HCT116 (cell line): ENCODE results near the gene DGCR8. TPM values are rescaled to one million over a fixed set of nuclear protein-coding genes. Genes with fewer than 3 reads are reported as not detected.

Experiments used
- ATAC-seq: fragments of 200-7000 bp; cut with Tn5 transposase; 2 replicates; pipeline ENCODE4 v1.9.1; 2020; ENCODE audit warnings: mild to moderate bottlenecking, moderate library complexity
- BruUV-seq: library from RNA; stranded (reverse); fragments of 400-500 nt; replicated peaks from 2 replicates; lab custom pipeline; 2021; lab: Mats Ljungman, UMichigan
- CTCF ChIA-PET: fragments of 300-600 bp; sonication (Branson Sonifier 250); formaldehyde crosslinking; loops from one replicate; lab custom pipeline; 2021; ENCODE audit warnings: antibody characterized with exemption; lab: Charles Lee
- POLR2A ChIA-PET: fragments of 300-600, 350-600 bp; sonication (Branson Sonifier 250); formaldehyde crosslinking; loops from one replicate; lab custom pipeline; 2021; ENCODE audit warnings: antibody characterized with exemption; lab: Charles Lee
- RAD21 ChIA-PET, 2 experiments: fragments of 300-600 bp; sonication (Branson Sonifier 250); formaldehyde crosslinking; loops; one replicate each; lab custom pipeline; 2023; ENCODE audit warnings: low total read pairs in 2 of 2; ENCODE audit not compliant: uncharacterized antibody in 2 of 2, unreplicated experiment in 2 of 2, low non-redundant PET in 1 of 2; lab: Charles Lee
- DNase-seq: peaks from one replicate; pipeline ENCODE4 v3.0.0-alpha.2; 2010; ENCODE audit warnings: low read depth, low spot score
- H2AFZ ChIP-seq: fragments of 200-600 bp; shearing (Covaris generic), sonication (generic); 2 replicates; pipeline ENCODE4 v1.6.1; 2017; ENCODE audit warnings: low read depth, mixed run types, mixed read lengths, antibody characterized with exemption, low read length; ENCODE audit not compliant: poor library complexity, severe bottlenecking
- H3K27ac ChIP-seq: 2 replicates; pipeline ENCODE4 v1.5.1; 2012; ENCODE audit warnings: low read depth, low read length
- H3K27me3 ChIP-seq: fragments of 200-600 bp; sonication (generic); 2 replicates; pipeline ENCODE4 v1.6.1; 2016; ENCODE audit warnings: mixed run types, low read length, mixed read lengths; ENCODE audit not compliant: insufficient read depth
- H3K36me3 ChIP-seq, 2 experiments: fragments of 200-500 bp in 1 of 2; fragments of 200-600 bp in 1 of 2; sonication (Bioruptor generic) in 1 of 2; sonication (generic) in 1 of 2; 2 replicates each; pipeline versions ENCODE4 v1.5.1 to v1.6.1; 2014 to 2016; ENCODE audit warnings: low read length in 2 of 2, inconsistent platforms in 1 of 2, mixed read lengths in 1 of 2, mixed run types in 1 of 2; ENCODE audit not compliant: insufficient read depth in 2 of 2, control insufficient read depth in 1 of 2
- H3K4me1 ChIP-seq, 2 experiments: fragments of 200-600 bp in 1 of 2; sonication (generic) in 1 of 2; 2 replicates each; pipeline versions ENCODE4 v1.5.1 to v1.6.1; 2012 to 2017; ENCODE audit warnings: low read length in 2 of 2, inconsistent platforms in 1 of 2, mild to moderate bottlenecking in 1 of 2, mixed read lengths in 1 of 2, mixed run types in 1 of 2, moderate library complexity in 1 of 2; ENCODE audit not compliant: insufficient read depth in 2 of 2, control insufficient read depth in 1 of 2
- H3K4me2 ChIP-seq: fragments of 200-600 bp; sonication (generic); 2 replicates; pipeline ENCODE4 v1.6.1; 2017; ENCODE audit warnings: mixed run types, low read length, mixed read lengths
- H3K4me3 ChIP-seq, 2 experiments: fragments of 200-600 bp in 1 of 2; sonication (generic) in 1 of 2; replicated peaks in 1 of 2; 2 replicates each; pipeline ENCODE4 v1.5.1; 2011 to 2016; ENCODE audit warnings: low read length in 2 of 2, control low read depth in 1 of 2, low read depth in 1 of 2, mild to moderate bottlenecking in 1 of 2, mixed read lengths in 1 of 2, mixed run types in 1 of 2
- H3K79me2 ChIP-seq: fragments of 200-600 bp; sonication (generic); 2 replicates; pipeline ENCODE4 v1.6.1; 2017; ENCODE audit warnings: mild to moderate bottlenecking, mixed run types, low read length, moderate library complexity, mixed read lengths; ENCODE audit not compliant: insufficient read depth
- H3K9ac ChIP-seq: fragments of 200-600 bp; sonication (generic); 2 replicates; pipeline ENCODE4 v1.6.1; 2016; ENCODE audit warnings: low read length, mixed read lengths
- H3K9me2 ChIP-seq: fragments of 200-600 bp; sonication (generic), shearing (Covaris generic); 2 replicates; pipeline ENCODE4 v1.6.1; 2017; ENCODE audit warnings: mixed run types, mild to moderate bottlenecking, moderate library complexity; ENCODE audit not compliant: insufficient read depth
- H3K9me3 ChIP-seq, 2 experiments: fragments of 200-500 bp in 1 of 2; fragments of 200-600 bp in 1 of 2; sonication (Bioruptor generic) in 1 of 2; sonication (generic) in 1 of 2; 2 replicates each; pipeline ENCODE4 v1.6.1; 2014 to 2017; ENCODE audit warnings: low read length in 2 of 2, mixed read lengths in 2 of 2, inconsistent platforms in 1 of 2, low read depth in 1 of 2, mild to moderate bottlenecking in 1 of 2, mixed run types in 1 of 2, moderate library complexity in 1 of 2; ENCODE audit not compliant: control insufficient read depth in 1 of 2, insufficient read depth in 1 of 2
- H4K20me1 ChIP-seq: fragments of 200-600 bp; sonication (generic), shearing (Covaris generic); 2 replicates; pipeline ENCODE4 v1.6.1; 2017; ENCODE audit warnings: mixed run types, mild to moderate bottlenecking, moderate library complexity; ENCODE audit not compliant: insufficient read depth
- EGR1 ChIP-seq: IDR thresholded peaks from 2 replicates; pipeline ENCODE4 v1.6.1; 2012; ENCODE audit warnings: low read depth
- JUND ChIP-seq: IDR thresholded peaks from 2 replicates; pipeline ENCODE4 v1.6.1; 2012
- ZFX ChIP-seq: fragments of 450-650 bp; IDR thresholded peaks from 2 replicates; pipeline ENCODE4 v1.6.1; 2017
- intact Hi-C: fragments of 100-400 bp; cut with micrococcal nuclease; formaldehyde crosslinking; loops from 2 replicates; pipeline ENCODE4 v1.10.0; 2022
- total RNA-seq: library from RNA; stranded (reverse); gene quantifications from one replicate; pipeline ENCODE4 v1.2.1, GENCODE V29; 2021; ENCODE audit not compliant: unreplicated experiment
- TF ChIP-seq, protein P1 (sequence below): IDR thresholded peaks from 2 replicates; pipeline ENCODE4 v1.6.1; 2012; ENCODE audit warnings: low read depth
- TF ChIP-seq, protein P2 (sequence below), 3 experiments: fragments of 200-600 bp in 1 of 3; sonication (generic) in 1 of 3; IDR thresholded peaks in 2 of 3; conservative IDR thresholded peaks in 1 of 3; 2 replicates each; pipeline ENCODE4 v1.5.1; 2012 to 2017; ENCODE audit warnings: low read depth in 2 of 3, low read length in 2 of 3, antibody characterized with exemption in 1 of 3, borderline replicate concordance in 1 of 3, control low read depth in 1 of 3, mild to moderate bottlenecking in 1 of 3, mixed read lengths in 1 of 3, mixed run types in 1 of 3, moderate library complexity in 1 of 3; ENCODE audit not compliant: insufficient read depth in 1 of 3

Gene DGCR8
- total RNA-seq, 1 experiment from 2014 or later: 43.8 TPM

DNA sequence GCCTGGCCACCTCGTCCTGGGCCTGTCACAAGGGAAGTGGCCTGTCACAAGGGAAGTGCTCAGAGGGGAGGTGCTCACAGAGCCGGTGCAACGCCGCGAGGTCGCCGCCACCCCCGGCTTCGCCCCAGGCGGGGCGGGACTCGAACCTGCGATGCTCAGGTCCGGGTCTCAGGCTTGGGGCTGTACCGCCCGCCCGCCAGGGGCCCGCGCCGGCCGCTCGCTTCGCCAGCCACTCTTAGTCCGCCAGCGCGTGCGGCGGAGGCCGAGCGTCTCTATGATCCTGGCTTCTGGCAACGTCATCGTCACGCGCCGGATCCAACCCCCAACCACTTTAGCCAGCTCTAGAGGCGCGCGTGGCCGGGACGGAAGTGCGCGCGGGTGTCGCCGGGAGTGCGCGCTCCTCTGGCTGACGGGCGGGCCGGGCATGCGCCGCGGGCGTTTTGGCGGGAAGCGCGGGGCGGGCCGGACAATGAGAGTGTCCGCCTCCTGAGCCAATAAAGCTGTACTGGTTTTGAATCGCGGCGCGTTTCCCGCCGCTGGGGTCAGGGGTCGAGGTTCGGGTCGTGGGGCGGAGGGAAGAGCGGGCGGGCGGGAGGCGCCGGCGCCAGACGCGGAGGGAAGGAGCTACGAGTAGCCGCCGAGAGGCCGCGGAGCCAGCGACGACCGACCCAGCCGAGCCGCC is 37.1 kb downstream of the DGCR8 start, which contains the start of gene TRMT2A (continued):
- TF ChIP-seq, protein P1, sequence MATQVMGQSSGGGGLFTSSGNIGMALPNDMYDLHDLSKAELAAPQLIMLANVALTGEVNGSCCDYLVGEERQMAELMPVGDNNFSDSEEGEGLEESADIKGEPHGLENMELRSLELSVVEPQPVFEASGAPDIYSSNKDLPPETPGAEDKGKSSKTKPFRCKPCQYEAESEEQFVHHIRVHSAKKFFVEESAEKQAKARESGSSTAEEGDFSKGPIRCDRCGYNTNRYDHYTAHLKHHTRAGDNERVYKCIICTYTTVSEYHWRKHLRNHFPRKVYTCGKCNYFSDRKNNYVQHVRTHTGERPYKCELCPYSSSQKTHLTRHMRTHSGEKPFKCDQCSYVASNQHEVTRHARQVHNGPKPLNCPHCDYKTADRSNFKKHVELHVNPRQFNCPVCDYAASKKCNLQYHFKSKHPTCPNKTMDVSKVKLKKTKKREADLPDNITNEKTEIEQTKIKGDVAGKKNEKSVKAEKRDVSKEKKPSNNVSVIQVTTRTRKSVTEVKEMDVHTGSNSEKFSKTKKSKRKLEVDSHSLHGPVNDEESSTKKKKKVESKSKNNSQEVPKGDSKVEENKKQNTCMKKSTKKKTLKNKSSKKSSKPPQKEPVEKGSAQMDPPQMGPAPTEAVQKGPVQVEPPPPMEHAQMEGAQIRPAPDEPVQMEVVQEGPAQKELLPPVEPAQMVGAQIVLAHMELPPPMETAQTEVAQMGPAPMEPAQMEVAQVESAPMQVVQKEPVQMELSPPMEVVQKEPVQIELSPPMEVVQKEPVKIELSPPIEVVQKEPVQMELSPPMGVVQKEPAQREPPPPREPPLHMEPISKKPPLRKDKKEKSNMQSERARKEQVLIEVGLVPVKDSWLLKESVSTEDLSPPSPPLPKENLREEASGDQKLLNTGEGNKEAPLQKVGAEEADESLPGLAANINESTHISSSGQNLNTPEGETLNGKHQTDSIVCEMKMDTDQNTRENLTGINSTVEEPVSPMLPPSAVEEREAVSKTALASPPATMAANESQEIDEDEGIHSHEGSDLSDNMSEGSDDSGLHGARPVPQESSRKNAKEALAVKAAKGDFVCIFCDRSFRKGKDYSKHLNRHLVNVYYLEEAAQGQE: no peak

DNA sequence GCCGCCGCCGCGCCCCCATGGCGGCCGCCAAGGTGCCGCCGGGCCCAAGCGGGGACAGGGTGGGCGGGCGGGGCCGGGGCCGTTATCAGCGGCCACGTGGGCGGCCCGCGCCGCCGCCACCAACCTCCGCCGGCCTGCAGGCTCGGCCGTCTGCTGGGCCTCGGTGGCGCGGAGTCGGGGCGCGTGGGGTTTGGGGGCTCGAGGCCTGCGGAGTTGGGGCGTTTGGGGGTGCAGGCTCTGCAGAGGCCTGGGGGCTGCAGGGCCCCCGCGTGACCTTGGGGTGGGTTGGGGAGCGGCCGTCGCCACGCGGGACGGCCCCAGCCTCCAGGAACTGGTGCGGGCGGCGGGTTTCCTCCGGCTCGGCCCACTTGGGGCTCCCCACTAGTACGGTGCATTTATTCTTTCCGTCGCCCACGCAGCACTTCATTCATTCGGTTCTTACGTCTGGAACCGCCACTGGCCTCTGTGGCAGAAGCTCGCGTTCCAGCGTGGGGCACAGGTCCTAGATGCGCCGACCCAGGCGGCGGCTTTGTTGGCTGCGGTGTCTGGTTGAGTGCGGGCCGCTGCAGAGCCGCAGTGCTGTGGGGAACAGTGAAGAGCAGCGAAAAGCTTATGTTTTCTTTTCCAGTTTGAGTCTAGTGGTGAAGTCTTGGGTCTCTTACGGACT is 37.7 kb downstream of the DGCR8 start:
- no TSS peak for BruUV-seq
- no peaks in the 10 kb centered on the region for H3K9me2 ChIP-seq
- TF ChIP-seq ZFX (peak; percentile 92; the same call in 1 of the 2 replicates), JUND (no peak), EGR1 (peak; percentile 64)
- TF ChIP-seq, protein P2, sequence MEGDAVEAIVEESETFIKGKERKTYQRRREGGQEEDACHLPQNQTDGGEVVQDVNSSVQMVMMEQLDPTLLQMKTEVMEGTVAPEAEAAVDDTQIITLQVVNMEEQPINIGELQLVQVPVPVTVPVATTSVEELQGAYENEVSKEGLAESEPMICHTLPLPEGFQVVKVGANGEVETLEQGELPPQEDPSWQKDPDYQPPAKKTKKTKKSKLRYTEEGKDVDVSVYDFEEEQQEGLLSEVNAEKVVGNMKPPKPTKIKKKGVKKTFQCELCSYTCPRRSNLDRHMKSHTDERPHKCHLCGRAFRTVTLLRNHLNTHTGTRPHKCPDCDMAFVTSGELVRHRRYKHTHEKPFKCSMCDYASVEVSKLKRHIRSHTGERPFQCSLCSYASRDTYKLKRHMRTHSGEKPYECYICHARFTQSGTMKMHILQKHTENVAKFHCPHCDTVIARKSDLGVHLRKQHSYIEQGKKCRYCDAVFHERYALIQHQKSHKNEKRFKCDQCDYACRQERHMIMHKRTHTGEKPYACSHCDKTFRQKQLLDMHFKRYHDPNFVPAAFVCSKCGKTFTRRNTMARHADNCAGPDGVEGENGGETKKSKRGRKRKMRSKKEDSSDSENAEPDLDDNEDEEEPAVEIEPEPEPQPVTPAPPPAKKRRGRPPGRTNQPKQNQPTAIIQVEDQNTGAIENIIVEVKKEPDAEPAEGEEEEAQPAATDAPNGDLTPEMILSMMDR (IDR thresholded peaks at IDR 0.05 in 2 of 3, conservative IDR thresholded peaks at IDR 0.05 in 1 of 3; ENCODE audit: borderline replicate concordance in 1 of 3, insufficient read depth in 1 of 3, low read depth in 2 of 3, low read length in 2 of 3): no peak
- TF ChIP-seq, protein P1: no peak
- CTCF ChIA-PET: interaction anchor here (1.7 kb wide), 1 partner anchor 12 kb away, joined by 3 read pairs; no protein-coding TSS in a partner anchor
- H3K27ac ChIP-seq: peak overlapping the region; percentile 79
- peaks cover 20 to 45% of the 10 kb centered on the region in 2 experiments for H3K36me3 ChIP-seq
- intact Hi-C loops: loop anchor here (1.0 to 10.0 kb wide), 2 partner anchors 37 to 153 kb away; partner anchors contain the start of gene DGCR8
- H3K9me3 ChIP-seq: no peaks in the 10 kb centered on the region
- no peak for DNase-seq
- H4K20me1 ChIP-seq: no peaks in the 10 kb centered on the region
- peak overlapping the region; percentile 99 for H3K9ac ChIP-seq
- peak overlapping the region; percentile 96 to 97 for H3K4me3 ChIP-seq
- H3K4me1 ChIP-seq: peaks cover 12 to 27% of the 10 kb centered on the region in 2 experiments
- RAD21 ChIA-PET: no interaction called here
- peak; percentile 35 for ATAC-seq
- no peaks in the 10 kb centered on the region for H3K27me3 ChIP-seq
- H3K79me2 ChIP-seq: peaks cover 84% of the 10 kb centered on the region
- H2AFZ ChIP-seq: no peak overlapping the region
- peak overlapping the region; percentile 91 for H3K4me2 ChIP-seq
- POLR2A ChIA-PET: no interaction called here
